ENCODE data around the gene LPIN2.
"Not testable (repeated sequence)": the region's sequence is repeated elsewhere in the genome, so short reads cannot be mapped to it uniquely, and the experiment has no call there.

Gene LPIN2
- total RNA-seq, result 213 to 217 reads per million in 2 donors

- peak; percentile 94 for DNase-seq
Observed at GRCh38 chr18:3013024-3013804, at the start of gene LPIN2. TSS of gene LPIN2 (minus strand) at chr18:3013144. CDS start at chr18:2960840, 52,304 bp downstream.

GRCh38 chr18:3061581-3062312 is 48.8 kb upstream of the LPIN2 start:
- DNase-seq, result no peak

GRCh38 chr18:3060667-3061580 is 48.0 kb upstream of the LPIN2 start:
- DNase-seq, result no peak

GRCh38 chr18:3059272-3059671 is 46.3 kb upstream of the LPIN2 start:
- no peak for DNase-seq

- DNase-seq, result no peak
Observed at GRCh38 chr18:3058328-3059191, 45.6 kb upstream of the LPIN2 start.

GRCh38 chr18:3057526-3057925 is 44.6 kb upstream of the LPIN2 start:
- no peak for DNase-seq

- no peak for DNase-seq
Observed at GRCh38 chr18:3056311-3056710, 43.4 kb upstream of the LPIN2 start.

- no peak for DNase-seq
Observed at GRCh38 chr18:3055816-3056215, 42.9 kb upstream of the LPIN2 start.

GRCh38 chr18:3055186-3055728 is 42.3 kb upstream of the LPIN2 start:
- no peak for DNase-seq

- no peak for DNase-seq
Observed at GRCh38 chr18:3054780-3055179, 41.8 kb upstream of the LPIN2 start.

- no peak for DNase-seq
Observed at GRCh38 chr18:3054214-3054613, 41.3 kb upstream of the LPIN2 start.

- no peak for DNase-seq
Observed at GRCh38 chr18:3053081-3053480, 40.1 kb upstream of the LPIN2 start.

GRCh38 chr18:3052411-3052758 is 39.4 kb upstream of the LPIN2 start:
- DNase-seq, result no peak

- no peak for DNase-seq
Observed at GRCh38 chr18:3051718-3052410, 38.9 kb upstream of the LPIN2 start.

- DNase-seq, result not testable (repeated sequence)
Observed at GRCh38 chr18:3049897-3050454, 37.0 kb upstream of the LPIN2 start.

GRCh38 chr18:3048820-3049349 is 35.9 kb upstream of the LPIN2 start:
- no peak for DNase-seq

GRCh38 chr18:3048121-3048520 is 35.2 kb upstream of the LPIN2 start:
- DNase-seq, result no peak

GRCh38 chr18:3046216-3046808 is 33.4 kb upstream of the LPIN2 start:
- no peak for DNase-seq

GRCh38 chr18:3044931-3045698 is 32.2 kb upstream of the LPIN2 start:
- no peak for DNase-seq
